NCI-H748 (cell line): Measurements from ENCODE around the gene MYCBPAP.

Experiments
- DNase-seq: peaks from one replicate; lab custom pipeline; 2025; ENCODE audit not compliant: unreplicated experiment; lab: John Stamatoyannopoulos, UW

MYCBPAP gene

DNA sequence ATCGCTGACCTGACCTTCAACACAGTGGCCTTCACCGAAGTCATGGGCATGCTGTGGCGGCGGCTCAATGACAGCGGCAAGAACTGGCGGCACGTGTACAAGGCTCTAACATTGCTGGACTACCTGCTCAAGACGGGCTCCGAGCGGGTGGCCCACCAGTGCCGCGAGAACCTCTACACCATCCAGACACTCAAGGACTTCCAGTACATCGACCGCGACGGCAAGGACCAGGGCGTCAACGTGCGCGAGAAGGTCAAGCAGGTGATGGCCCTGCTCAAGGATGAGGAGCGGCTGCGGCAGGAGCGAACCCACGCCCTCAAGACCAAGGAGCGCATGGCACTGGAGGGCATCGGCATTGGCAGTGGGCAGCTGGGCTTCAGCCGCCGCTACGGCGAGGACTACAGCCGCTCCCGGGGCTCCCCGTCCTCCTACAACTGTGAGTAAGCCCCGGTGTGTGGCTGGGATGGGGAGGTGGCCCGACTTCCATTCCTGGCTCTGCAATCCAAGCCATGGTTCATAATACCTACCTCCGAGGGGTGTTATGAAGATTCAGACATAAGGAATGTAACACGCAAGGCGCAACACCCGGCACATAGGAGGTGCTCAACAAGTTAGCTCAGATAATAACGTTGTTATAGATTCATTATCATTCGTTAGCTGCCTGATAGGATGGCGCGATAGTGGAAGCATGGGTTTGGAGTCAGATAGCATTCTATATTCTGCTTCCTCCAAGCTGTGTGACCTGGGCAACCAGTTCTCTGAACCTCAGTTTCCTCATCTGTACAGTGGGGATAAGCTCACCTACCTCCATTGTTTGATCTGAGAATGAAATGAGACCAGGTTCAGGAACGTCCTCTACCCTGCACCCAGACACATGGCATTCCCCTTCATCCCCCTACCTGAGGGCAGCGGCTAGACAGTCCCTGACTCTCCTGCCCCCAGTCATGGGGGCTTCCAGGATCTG lies 28.7 kb downstream of the MYCBPAP start:
- no peak for DNase-seq

DNA sequence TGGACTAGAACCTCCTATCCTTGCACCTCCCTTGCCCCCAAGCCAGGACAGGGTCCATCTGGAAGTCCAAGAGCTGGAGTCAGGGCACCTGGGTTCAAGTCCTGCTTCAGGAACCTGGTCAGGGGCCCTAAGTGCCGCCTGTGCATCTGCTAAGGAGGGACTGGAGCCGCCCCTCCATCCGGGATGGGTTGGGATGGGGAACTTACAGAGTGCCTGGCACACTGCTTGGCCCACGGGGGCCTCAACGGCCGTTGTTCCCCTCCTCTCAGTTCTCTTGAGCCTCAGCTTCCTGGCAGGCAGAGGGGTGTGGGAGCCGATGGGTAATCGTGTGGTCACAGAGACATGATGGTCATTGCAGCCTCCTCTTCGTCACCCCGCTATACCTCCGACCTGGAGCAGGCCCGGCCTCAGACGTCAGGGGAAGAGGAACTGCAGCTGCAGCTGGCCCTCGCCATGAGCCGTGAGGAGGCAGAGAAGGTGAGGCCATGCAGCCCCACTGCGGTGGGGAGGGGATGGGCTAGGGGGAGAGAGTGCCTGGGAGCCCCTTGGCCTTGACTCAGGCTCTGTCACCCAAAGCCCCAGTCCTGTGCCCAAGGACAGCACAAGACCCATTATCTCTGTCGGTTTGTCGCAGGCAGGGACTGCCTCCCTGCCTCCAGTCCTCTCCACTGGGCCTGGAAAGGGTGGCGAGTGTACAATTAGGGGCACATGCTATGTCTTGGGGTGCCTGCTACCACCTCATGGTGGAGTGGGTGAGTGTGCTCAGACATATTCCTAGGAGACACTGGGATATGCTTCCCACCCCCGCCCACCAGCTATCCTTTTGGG lies 29.7 kb downstream of the MYCBPAP start:
- no peak for DNase-seq

- no peak for DNase-seq
These were observed 30.5 kb downstream of the MYCBPAP start for GRCh38 chr17:50538549-50539410.

DNA sequence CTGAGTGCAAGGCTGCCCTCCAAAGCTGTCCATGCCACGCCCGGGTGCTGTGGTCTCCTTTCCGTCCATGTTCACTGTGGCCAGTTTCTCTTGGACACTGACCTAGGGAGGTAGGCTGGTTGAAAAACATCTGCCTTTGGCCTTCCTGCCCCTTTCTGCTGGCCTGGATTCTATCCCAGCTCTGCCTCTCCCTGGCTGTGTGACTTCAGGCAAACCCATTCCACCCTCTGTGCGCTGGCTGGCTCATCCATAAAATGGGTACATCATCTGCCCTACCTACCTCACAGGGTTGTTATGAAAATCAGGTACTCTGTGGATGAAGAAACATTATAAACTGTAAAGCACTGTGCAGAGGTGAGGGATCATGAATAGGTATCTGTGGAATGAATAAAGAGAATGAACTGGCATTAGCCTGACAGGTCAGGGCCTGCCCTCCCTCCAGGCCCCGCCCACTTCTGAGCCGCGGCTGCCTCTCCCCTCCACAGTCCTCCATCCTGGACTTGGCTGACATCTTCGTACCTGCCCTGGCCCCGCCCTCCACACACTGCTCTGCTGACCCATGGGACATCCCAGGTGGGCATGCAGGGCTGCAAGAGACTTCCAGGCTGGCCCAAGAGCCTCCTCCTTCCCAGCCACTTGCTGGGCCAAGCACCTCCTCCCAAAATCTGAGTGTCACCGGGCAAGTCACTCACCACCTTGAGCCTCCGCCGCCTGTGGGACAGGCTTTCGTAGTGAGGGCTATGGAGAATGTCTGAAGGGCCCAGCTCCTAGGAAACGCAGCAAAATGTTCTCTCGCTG lies 31.7 kb downstream of the MYCBPAP start:
- no peak for DNase-seq

GRCh38 chr17:50540560-50541401 lies 32.5 kb downstream of the MYCBPAP start:
- no peak for DNase-seq

DNA sequence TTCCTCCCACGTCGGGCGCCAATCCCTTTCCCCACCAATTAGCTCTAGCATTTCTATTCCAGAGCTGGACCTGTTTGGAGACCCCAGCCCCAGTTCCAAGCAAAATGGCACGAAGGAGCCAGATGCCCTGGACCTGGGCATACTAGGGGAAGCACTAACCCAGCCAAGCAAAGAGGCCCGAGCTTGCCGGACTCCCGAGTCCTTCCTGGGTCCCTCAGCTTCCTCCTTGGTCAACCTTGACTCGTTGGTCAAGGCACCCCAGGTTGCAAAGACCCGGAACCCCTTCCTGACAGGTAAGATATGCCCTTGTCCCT lies 33.1 kb downstream of the MYCBPAP start:
- no peak for DNase-seq

GRCh38 chr17:50541716-50542688 lies 33.8 kb downstream of the MYCBPAP start:
- peak; percentile 80 for DNase-seq

DNA sequence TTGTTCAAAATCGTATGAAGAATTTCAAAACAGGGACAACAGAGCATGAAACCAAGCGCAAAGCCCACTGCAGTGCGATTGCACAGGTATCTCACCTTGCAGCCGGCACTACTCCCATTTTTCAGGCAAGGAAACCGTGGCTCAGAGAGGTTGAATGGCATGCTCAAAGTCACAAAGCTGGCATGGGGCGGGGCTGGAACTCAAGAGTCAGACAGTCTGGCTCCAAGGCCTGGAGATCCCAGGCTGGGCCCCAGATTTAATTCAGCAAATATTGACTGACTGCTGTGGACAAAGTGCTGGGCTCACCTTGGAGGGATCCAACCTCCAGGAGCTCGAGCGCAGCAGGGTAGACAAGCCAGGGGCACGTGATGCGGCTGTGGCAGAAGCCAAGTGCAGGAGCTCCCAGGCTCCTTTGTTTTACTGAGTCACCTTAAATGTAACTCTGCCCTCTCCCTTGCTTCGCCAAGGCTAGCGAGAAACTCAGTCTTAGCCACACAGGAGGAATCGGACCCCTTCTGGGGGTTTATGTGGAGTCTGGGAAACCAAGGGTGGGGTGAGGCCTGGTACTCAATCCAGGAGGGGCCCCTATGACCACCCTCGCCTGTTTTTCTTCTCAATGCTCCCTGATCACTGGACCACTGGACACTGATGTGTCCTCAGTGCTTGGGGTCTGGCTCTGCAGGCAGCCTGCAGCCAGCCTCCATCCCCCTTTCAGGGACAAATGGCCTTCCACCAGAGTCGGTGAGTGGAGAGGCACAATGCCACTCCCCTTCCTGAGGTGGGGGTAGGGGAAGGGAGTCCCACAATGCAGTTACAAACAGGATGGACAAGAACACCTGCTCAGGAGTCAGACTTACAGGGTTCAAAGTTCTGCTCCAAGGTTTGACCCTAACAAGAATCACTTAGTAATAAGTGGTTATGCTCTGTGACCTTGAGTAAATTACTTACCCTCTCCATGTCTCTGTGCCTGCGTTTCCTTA lies 34.8 kb downstream of the MYCBPAP start:
- DNase-seq = peak; percentile 78

DNA sequence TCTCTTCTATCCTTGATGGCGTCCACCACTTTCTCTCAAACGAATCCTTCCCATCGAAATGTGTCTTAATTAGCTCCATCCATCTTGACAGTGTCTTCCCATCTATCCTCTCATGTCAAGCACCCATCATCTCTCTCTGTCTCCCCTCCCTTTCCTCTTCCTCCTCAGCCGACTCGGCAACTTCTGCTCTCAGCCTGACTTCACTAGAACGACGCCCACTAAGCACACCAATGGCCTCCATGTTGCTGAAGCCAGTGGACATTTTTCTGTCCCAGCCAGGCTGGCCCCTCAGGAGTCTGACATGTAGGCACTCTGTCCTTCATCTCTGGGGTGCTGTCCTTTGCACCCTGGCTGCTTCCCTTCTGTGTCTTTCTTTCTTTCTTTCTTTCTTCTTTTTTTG lies 36.3 kb downstream of the MYCBPAP start:
- no peak for DNase-seq

GRCh38 chr17:50545311-50545710 lies 37.1 kb downstream of the MYCBPAP start:
- no peak for DNase-seq

DNA sequence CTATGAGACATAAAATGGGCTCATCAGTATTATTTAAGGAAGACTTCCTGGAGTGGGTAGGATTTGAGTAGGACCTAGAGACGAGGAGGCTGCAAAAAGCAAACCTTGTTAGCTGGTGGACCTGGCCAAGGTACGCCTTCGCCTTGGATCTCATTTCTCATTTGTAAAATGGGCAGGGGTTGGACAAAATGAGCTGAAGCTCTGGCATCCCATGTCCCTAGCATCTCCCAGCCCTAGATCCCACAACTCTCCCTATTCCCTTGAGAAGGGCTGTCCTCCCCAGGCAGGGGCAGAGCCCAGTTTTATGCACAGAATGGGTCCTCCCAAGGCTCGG lies 38.4 kb downstream of the MYCBPAP start:
- no peak for DNase-seq

DNA sequence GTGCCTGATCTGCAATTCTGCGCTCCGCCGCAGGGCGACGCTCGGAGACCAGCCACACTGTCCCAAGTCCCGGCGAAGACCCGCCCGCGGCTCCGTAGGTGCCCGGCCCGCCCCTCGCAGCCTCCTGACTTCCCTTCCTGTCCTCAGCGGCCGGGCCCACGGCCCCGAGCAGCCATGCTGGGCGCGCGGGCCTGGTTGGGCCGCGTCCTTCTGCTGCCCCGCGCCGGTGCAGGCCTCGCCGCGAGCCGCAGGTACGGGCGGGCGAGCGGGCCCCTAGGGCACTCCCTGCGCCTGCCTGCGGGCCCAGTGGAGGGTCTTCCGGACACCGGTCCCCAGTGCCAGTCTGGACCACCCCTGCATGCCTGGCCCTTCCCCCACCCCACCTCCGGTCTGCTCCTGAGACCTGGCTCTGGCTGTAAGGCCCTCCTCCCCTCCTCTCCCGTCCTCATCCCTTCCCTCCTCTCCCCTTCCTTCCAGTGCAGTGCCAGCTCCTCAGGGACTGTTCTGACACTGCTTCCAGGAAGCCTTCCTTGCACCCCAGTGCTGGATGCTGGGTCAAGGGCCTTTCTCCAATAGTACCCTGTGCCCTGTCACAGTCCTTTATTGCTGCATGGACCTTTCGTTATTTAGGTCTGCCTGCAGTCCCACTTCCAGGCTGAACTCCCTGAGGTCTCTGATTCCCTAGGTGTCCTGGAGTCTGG lies 38.9 kb downstream of the MYCBPAP start, which contains the start of gene SPATA20:
Gene SPATA20 (plus strand): TSS at position 140 of the 701 bp plus-strand sequence. CDS start 35 bp downstream, at position 175.
- peak; percentile 91 for DNase-seq

- no peak for DNase-seq
These were observed 39.5 kb downstream of the MYCBPAP start for GRCh38 chr17:50547736-50548083.

GRCh38 chr17:50548831-50549230 lies 40.6 kb downstream of the MYCBPAP start:
- DNase-seq = no peak

DNA sequence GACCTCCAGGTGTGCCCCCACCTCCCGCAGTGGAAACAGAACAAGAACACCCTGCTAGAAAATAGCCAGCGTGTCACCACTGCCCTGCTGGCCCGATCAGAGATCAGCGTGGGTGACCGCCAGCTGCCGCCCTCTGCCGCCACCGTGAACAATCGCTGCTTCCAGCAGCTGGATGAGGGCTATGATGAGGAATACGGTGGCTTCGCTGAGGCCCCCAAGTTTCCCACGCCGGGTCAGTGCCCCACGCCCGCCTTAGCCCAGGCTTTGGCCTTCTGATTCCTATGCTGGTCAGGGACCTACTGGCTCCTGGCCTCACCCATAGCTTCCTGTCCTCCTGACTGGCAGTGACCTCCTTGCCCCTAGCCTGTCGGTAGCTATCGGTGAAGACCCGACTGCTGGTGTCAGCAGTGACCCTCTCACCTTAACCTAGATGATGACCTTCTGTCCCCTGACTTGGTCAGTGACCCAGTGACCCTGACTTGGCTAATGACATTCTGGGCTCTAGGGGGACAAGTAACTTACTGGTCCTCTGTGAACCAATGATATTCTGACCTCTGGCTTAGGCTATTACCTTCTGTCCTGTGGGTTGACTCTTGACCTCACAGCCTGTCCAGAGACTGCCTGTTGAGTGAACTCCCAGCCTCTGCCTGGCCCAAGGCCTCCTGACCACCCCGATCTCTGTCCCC lies 41.2 kb downstream of the MYCBPAP start:
- DNase-seq = no peak

GRCh38 chr17:50549969-50550368 lies 41.7 kb downstream of the MYCBPAP start:
- DNase-seq = no peak
